Measurements from ENCODE around the gene INCA1.
A peak's percentile ranks its signal among the peaks of the same experiment; 100 is the strongest.

Gene INCA1

DNA sequence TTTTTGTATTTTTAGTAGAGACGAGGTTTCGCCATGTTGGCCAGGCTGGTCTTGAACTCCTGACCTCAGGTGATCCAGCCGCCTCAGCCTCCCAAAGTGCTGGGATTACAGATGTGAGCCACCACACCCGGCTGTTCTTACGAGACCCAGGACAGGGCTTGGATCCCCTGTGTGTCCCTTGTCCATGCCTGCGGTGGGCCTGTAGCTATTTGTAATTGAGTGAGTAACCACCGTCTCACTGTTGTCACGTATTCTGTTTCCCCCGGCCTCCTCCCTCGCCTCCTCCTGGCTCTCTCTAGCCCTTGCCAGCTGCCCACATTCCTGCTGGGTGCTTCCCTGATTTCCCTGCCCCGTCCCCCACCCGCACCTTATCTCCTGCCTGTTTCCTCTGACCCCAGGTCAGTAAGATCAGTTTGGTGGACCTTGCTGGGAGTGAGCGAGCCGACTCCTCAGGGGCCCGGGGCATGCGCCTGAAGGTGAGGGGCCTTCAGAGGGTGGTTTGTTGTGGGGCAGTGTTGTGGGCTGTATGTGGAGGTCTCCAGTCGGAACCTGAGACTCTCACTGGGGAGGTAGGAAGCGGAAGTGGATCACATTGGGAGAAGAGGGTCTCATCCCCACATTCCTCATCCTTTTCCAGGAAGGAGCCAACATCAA, 6.0 kb upstream of the INCA1 start:
- DNase-seq, result no peak

DNA sequence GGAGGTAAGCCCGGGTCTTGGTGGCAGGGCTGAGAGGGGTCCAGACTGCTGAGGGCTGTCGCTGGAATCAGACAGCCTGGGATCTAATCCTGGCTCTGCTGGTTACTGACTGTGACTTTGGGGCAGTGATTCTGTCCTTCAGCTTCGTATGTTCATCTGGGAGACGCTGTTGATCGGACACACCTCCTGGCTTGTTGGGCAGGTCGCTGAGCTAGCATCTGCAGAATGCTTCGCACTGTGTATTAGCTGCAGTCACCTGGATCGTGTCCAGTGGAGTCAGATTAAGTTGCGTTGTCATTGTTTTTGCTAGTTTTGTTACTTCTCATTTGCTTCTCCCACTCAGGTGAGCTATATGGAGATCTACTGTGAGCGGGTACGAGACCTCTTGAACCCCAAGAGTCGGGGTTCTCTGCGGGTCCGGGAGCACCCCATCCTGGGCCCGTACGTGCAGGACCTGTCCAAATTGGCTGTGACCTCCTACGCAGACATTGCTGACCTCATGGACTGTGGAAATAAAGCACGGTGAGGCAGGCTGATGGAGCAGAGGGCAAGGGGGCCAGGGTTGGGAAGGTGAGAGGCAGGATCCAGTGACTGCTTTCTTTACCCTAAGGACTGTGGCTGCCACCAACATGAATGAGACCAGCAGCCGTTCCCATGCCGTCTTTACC, 4.9 kb upstream of the INCA1 start:
- DNase-seq, result no peak

DNA sequence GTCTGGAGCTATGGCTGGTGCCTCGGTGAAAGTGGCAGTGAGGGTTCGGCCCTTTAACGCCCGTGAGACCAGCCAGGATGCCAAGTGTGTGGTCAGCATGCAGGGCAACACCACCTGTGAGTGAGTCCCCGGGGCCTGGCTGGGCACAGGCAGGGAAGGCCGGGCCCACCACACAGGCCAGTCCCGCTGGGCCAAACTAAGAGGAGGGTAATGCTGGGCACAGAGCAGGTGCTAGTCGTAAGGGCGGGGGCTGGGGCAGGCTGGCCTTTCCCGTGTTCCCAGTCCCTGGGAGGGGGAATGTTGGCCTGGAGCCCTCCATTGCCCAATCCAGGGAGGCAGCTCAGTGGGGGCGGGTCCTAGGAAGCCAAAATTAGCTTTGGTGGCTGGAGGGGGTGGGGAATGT, 2.9 kb upstream of the INCA1 start:
- DNase-seq, result no peak

DNA sequence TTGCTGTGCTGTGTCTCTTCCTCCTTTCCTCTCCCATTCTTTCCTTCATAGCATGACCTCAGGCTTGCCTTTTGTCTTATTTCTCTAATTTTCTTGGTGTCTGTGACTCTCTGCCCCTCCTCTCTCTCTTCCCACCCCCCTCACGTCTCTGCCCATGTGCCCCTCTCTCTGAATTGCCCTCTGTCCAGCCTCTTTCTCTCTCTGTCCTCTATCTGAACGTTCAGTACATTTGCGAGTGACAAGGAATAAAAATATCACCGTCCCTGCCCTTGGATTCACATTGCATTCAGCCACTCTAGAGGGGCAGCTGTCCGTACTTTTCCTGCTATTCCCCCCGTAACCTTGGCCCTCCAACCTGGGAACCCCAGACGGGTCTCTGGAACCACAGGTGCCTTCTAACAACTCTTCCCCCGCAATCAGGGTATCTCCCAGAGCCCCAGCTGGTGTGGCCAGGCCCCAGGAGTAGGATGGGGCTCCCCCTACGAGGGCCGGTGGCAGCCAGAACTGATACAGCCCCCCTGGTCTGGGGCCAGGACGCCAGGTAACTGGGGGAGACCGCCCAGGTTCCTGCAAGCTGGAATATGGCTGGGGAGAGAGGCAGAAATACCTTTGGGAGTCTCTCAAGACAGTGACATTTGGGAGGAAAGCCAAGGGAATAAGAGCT, 2.2 kb upstream of the INCA1 start:
- DNase-seq, result no peak

DNA sequence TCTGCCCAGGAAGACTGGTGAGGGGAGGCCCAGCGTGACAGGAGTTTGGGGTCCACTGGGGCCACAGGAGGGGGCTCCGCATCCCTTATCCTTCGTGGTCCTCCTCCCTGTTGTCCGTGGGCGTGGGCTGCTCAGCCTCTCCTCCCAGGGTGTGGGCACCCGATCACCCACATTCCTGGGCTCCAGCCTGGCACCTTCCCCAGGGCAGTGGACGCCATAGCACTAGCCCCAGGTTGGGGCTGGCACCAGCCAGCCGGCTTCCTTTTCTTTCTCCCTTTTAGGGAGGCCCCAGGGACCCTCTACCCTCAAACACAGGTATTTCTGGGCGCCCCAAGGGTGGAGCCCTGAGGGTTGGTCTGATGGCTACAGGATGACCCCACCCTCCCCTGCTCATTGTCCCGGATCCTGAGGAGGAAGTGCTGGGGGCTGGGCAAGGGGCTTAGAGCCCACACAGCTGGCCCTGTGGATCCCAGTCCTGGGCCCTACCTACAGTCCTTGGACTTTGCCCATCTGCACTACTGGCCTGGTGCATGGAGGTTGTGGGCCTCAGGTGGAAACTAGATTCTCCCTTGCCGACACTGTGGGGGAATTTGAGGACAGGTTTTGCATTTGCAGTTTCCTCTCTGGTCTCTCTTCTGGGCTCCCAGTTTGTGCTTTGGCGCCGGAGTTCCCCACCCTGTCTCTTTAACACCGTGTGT, 1.6 kb upstream of the INCA1 start:
- no peak for DNase-seq

DNA sequence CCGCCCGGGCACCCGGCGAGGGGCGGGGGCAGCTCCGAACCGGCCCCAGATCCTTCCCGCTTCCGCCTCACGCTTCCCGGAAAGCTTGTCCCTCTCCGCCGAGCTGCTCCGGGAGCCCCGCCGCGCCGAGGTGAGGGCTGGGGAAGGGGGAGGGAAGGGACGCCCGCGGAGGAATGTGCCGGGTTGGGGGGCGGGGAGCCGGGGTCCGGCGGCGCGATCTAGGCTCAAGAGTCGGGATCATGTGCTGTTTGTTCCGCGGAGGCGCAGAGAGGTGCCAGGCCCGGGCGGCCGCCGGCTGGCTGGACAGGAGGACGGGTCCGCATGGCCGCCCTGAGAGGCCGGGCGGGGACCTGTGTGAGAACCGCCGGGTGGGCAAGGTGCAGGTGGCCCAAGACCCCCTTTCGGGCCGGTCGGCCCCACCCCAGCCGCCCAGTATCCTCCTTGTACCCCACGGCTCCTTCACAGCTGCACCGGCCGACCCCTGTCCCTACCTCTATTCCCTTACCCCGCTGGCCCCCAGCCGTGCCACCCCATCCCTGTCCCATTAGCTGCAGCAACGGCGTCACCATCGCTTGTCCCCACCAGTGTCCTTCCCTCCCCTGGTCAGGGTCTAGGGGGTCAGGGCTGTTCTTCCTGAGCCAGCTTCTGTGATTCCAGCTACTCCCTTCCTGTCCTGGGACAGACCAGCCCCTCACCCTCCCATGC, 857 bp upstream of the INCA1 start:
- DNase-seq, result no peak

DNA sequence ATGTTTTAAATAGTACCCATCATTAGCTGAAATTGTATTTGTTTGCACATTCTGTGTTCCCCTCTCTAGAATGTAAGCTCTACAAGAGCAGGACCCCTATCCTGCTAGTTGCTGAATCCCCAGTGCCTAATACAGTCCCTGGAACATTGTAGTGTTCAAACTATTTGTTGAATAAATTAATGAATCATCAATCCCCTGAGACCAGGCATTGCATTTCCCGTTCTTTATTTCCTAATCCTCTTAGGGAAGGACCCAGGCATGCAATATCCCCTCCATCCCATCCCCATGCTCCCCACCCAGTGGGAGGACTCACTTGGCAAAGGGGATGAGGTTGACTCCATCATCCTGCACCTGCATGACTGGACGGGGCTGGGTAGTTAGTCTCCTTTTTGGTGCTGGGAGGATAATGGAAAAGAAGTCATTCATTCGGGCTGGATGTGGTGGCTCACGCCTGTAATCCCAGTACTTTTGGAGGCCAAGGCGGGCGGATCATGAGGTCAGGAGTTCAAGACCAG, 3.2 kb downstream of the INCA1 start:
- no peak for DNase-seq

DNA sequence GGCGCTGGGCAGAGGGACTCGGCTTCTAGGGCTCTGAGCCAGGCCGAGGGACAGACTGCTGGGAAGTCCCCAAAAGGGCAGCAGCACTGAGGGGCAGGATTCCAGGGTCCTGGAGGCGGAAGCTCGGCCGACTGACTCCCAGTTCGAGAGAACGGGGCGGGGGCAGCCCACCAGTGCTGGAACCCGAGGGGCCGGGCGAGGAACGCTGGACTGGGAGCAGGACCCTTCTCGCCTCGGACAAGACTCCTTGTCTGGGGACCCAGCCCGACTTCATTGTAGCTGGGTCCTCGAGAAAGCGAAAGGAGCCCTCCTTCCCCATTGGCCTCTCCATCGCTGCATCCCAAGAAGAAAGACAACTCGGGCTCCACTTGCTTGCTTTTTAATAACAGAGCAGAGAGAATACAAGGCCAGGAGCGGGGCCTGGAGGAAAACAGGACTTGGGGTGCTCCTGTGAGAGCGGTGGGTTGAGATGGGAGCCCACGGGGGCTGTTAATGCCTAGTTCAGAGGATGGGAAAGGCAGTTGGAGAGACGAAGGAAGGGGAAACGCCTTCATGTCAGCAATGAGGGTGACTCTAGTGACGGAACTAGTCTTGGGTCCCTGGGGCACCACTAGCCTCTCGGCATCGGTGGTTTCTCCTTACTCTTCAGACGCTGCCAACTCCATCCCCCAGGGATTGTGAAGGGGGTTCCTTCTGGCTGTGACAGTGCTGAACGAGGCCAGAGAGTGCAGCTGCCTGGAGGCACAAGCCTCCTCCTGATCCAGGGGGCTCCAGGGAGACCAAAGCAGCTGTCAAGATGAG, 9.4 kb downstream of the INCA1 start:
- DNase-seq, result no peak

DNA sequence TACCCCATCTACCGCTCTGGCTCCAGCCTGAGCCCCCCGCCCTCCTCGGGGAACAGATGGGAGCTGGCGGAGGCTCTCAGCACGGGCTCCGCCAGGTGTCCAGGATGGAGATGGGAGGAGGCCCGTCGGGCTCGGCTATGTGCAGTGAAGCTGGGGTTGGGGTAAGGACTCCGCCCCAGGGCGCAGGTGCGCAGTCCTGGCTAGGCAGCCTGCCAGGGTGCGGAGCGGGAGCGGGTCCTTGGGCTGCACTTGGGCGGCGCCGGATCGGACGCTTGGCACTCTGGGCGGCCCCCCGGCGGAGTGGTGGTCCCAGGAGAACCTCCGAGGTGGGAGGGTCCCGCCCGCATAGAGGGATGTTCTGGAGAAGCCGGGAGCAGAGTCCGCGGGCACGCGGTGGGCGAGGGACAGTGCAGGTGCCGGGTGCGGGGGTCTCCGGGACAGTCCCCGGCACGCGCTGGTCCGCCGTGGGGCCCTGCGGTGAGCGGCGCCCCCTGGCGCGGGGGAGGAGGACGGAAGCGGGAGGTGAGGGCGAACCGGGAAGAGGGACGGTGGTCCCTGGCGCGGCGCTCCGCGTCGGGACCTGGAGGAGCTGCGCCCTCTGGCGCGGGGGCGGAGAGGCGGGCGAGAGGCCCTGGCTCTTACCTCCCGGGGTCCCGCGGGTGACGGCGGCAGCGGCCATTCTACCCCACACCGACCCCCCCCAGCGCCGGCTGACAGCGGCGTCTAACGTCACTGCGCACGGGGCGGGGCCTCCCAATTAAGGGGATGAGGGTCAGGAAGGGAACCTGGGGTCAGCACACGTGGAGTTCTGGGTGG, 10.2 kb downstream of the INCA1 start, which contains the start of gene CAMTA2:
CAMTA2 (minus strand) TSS at position 725 of the 816 bp plus-strand sequence. CDS start 1,453 bp downstream, outside the sequence.
- peak in 1 of 2 experiments; percentile 28 for DNase-seq

DNA sequence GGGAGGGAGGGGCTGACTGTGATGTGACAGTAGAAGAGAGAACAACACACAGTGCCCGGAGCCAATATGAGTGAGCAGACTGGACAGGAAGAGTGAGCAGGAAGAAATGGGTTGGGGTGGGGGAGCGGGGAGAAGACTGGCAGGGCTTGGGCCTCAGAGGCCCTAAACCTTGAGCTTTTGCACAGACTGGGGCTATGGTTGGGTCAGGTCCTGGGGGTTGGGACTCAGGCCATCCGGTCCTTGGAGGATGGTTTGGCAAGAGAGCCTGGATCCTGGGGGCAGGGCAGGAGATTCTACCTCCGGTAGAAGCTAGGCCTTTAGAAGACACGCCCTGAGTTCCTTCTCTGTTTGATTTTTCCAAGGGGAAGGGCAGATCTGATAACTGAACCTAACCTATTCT, 10.9 kb downstream of the INCA1 start:
- no peak for DNase-seq

DNA sequence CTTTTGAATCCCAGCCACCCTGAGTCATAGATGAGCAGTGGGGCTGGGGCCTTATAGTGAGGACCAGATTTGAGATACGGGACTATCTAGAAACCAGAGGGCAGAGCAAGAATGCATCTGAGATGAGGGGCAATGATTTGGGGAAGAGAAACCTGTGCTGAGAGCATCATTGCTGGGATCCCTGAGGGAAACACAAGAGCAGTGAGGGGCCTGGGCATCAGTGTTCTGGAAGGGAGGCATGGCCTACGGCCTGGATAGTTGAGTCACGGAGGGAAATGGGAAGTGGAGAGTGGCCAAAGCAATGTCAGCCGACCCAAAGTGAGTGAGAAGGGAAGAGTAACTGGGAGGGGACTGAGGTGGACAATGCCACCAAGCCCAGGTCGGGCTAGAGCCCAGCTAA, 15.0 kb downstream of the INCA1 start:
- no peak for DNase-seq

DNA sequence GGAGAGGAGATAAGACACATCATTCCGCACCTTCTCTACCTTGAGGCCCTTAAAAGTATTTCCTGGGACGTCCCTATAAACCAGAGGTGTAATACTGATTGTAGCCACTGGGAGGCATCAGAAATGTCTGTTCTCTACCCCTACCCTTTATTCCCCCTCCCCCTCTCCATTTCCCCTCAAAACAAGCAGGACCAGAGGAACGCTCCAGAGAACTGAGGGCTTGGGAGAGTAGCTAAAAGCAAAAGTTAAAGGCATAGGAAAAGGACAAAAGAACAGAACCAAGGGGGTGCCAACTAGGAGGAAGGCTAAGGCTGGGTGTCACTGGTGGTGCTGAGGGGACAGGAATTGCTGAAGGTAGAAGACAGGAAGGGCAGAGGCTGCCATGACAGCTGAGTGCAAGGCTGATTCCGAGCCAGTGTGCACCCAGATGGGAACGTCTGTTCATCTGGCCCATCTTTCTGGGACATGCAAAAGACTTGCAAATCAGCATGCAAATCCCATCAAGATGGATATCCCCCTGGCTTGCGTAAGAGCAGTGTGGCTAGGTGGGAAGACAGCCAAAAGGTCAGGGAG, 16.6 kb downstream of the INCA1 start:
- no peak for DNase-seq

DNA sequence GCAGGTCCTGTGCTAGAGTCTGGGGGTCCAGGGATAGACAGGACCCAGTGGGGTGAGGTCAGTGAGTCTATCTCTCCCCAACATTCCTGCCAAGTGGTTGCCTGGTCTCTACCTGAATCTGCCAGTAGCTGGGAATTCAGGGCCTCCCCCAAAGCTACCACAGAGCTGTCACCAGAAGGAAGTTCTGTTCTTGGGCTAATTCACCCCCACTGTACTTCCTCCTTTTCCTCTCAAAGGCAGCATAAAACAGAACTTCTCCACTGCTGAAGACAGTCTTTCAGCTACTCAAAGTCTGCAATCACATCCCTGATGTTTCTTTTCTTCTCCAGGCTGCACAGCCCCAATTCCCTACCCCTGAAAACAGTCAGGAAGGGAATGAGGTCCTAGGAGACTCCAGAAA, 18.6 kb downstream of the INCA1 start:
- no peak for DNase-seq

DNA sequence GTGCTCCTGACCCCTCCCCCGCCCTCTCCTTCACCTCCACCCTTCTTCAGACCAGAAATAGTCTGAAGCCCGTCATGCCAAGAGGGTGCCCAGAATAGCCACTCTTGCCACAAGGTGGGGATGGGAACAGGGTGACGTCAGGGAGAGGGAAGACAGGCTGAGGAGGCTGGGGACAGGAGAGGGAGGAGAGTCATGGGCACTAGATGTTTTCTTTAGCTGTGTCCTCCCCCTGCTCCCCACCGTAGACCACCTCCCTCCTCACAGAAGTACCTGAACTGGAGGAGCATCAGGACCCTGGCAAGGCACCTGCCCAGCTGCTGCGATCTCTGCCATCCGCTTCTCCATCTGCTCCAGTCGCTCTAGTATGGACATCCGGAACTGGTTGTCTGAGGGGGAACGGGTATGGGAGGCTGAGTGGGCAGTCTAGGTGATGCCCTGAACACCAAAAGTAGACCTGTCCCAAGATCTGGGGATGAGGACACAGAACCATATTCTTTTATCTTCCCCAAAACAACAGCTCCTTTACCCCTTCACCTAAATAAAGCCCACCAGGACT, 23.1 kb downstream of the INCA1 start:
- DNase-seq, result no peak

DNA sequence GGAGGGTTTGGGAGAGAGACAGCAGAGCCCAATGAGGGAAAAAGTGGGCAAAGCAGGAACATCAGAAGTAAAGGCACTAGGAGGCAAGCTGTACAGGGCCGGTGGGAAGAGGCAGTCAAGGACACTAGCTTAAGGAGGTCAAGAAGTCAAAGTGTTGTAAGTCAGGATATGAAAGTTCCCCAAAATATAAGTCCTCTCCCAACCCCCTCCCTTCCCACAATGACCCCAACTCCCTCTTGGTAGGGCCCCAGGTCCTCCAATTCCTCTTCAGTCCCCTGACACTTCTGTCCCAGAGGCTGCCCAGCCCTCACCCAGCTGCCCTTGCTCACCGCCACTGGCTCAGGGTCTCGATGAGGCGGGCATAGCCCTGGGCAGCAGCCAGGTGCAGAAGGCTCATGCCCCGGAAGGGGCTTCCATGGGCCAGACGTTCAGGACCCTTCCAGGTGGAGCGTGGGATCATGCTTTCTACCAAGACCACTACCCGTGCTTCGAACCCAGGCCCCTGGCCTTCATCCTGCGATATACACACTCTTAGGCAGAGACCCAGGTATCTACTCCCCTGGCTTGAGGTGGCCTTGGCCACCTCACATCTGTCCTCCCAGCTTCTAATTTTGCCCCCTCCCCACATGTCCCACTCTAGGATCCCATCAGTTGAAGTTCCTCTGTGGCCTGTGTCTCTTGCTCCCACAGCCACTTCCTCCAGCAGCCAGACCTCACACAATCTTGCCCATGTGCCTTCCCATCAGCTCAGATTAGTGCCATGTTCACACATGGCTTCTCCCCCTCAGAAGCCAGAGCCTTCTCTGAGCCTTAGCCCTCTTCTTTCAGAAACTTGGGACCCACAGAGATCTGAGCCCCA, 23.8 kb downstream of the INCA1 start:
- no peak for DNase-seq

DNA sequence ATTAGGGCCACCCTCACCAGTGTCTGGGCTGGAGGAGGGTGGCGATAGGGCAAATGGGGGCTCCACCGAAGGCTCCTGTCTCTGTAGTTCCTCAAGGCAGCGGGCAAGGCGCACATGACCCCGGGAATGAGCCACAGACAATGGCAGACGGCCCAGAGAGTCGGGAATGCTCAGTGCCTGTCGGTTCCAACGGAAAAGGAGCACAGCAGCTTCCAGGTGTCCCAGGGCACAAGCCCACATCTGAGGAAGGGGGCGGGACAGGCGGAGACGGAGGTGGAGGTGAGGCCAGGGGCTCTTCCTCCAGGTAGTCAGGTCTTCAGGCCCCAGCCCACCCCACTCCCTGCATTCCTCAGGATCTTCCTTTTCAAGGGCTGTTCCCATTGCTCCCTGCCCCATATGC, 24.6 kb downstream of the INCA1 start:
- no peak for DNase-seq

DNA sequence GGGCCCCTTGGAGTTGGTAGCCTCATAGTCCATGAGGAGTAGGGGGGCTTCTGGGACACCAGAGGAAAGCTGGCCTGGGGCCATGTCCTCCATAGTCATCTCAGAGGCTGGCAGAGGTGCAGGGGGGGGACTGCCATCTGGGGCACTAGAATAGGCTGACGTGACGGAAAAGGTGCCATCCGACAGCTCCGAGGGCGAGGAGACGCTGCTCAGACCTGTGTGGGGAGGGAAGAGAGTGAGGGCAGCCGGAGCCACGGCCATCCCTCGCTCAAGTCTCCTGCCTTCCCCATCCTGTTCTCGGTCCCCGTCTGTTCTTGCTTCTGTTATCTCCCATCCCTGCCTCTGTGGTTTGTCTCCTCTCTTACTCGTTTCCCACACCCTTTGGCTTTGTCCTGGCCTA, 25.0 kb downstream of the INCA1 start:
- DNase-seq, result no peak

DNA sequence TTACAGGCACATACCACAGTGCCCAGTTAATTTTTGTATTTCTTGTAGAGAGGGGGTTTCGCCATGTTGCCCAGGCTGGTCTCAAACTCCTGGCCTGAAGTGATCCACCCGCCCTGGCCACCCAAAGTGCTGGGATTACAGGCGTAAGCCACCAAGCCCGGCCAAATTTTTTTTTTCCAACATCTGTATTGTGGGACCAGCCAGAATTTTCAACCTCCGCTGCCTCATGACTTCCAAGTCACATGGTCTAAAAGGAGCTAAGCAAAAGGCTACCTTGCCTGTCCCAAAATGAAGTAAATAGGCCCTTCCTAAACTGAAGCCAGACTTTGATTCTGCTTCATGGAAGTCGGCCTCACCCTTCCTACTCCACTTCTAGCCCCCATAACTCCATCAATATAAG, 25.5 kb downstream of the INCA1 start:
- DNase-seq, result no peak

DNA sequence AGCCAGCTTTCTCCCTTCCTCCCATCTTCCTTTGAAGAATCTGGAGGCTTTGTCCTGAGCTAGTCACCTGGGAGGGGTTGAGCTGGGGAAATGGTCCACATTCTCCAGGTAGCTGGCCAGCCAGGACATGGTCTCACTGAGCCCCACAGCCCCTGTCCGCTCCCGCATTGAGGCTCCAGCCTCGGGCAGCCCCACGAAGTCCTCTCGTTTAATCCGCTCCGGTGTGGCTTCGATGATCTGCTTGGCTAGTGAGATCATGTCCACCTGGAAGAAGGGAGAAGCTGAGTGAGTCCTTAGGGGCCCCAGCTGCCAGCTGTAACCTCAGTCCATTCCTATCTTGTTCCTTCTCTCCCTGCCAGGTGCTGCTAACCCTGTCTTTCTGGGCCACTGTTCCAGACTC, 27.0 kb downstream of the INCA1 start:
- no peak for DNase-seq
